Measurements from ENCODE around the gene OR56A1.
A peak's percentile ranks its signal among the peaks of the same experiment; 100 is the strongest.
"Not testable (repeated sequence)": the region's sequence is repeated elsewhere in the genome, so short reads cannot be mapped to it uniquely, and the experiment has no call there.

The OR56A1 gene, protein sequence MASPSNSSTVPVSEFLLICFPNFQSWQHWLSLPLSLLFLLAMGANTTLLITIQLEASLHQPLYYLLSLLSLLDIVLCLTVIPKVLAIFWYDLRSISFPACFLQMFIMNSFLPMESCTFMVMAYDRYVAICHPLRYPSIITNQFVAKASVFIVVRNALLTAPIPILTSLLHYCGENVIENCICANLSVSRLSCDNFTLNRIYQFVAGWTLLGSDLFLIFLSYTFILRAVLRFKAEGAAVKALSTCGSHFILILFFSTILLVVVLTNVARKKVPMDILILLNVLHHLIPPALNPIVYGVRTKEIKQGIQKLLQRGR

GRCh38 chr11:6030708-6031405 is at the start of gene OR56A1:
Gene OR56A1 (minus strand): TSS chr11:6030758. CDS start chr11:6027692, 3,066 bp downstream.
- no peak for DNase-seq (ENCODE audit: low read depth)

- no peak for DNase-seq (ENCODE audit: low read depth)
Observed at GRCh38 chr11:6079463-6079862, 48.9 kb upstream of the OR56A1 start.

- no peak for DNase-seq (ENCODE audit: low read depth)
Observed at GRCh38 chr11:6077723-6078122, 47.2 kb upstream of the OR56A1 start.

GRCh38 chr11:6076443-6076842 is 45.9 kb upstream of the OR56A1 start:
- not testable (repeated sequence) for DNase-seq (ENCODE audit: low read depth)

DNA sequence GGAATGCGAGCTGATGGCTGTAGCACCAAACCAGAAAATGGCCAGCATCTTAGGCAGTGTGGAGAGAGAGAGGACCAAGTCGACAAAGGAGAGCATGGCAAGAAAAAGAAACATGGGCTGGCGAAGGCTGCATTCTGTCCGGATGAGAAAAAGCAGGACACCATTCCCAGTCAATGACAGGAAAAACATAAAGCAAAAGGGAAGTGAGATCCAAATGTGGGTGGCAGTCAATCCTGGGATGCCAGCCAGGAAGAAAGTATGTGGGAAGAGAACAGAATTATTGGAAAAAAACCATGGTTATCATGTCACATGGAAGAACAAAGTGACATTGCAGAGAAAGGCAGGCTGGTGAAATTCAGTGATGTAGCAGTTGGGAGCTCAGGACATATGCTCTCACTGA is 36.9 kb upstream of the OR56A1 start:
- no peak for DNase-seq (ENCODE audit: low read depth)

DNA sequence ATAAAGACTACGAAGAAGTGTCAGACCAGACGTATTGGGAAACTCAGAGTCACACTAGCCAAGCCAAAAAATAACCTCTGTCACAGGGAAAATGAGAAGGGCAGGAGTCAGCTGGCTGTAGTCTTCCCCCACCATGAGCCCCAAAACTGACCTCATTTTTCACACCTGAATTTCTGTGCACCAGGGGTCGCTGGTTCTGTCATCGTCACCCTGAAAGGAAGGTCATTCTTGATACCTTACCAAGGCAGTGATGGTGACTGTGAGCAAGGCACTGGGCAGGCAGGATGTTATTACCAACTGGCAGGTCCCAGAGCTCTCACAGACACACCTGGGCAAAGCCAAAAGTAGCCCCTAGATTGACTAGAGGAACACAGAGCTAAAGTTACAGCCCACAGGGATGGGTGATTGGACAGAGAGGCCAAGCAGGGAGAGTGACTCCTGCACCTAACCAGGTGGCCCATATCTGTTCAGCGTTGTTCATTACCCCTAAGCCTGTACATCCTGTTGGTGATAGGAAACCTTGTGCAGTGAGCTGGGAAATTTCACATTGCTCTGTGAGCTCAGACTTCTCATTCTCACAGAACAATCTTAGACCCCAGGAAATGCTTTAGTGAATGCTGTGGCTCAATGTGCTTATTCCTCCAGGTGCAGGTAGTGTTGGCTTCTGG is 32.3 kb upstream of the OR56A1 start:
- DNase-seq (ENCODE audit: low read depth) = no peak

- DNase-seq (ENCODE audit: low read depth) = no peak
Observed at GRCh38 chr11:6061475-6061874, 30.9 kb upstream of the OR56A1 start.

GRCh38 chr11:6057452-6057851 is 26.9 kb upstream of the OR56A1 start:
- DNase-seq (ENCODE audit: low read depth) = no peak

DNA sequence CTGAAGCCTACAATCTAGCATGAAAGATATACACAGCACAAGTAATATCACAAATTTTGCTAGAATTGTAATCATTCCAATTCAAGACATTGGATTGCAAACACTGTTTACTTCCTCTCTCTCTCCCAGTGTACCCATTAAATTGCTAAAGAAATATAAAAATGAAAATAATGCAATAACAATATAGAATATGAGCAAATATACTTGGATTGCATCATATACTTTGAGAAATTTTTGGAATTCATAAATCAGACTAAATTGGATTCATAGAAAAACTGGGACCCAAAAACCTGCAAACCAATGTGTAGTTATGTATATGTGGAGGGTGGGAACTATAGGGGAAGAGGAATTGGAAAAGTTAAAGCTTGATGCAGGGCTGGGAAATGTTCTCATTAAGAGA is 25.0 kb upstream of the OR56A1 start:
- DNase-seq (ENCODE audit: low read depth) = no peak

GRCh38 chr11:6052374-6052773 is 21.8 kb upstream of the OR56A1 start:
- no peak for DNase-seq (ENCODE audit: low read depth)

- no peak for DNase-seq (ENCODE audit: low read depth)
Observed at GRCh38 chr11:6040874-6041273, 10.3 kb upstream of the OR56A1 start.

DNA sequence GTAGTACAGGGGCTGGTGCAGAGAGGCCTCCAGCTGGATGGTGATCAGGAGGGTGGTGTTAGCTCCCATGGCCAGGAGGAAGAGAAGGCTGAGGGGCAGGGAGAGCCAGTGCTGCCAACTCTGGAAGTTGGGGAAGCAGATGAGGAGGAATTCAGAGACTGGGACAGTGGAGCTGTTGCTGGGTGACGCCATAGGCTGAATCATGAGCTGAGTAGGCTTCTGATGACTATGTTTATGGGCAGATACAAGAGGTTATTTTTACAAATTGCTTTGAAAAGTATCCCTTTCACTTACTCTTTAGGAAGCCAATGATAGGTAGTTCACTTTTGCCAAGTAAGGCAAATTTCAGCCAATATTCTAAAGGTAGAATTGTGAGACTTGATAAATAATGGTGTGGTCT is 3.1 kb downstream of the OR56A1 start:
- DNase-seq (ENCODE audit: low read depth) = no peak

DNA sequence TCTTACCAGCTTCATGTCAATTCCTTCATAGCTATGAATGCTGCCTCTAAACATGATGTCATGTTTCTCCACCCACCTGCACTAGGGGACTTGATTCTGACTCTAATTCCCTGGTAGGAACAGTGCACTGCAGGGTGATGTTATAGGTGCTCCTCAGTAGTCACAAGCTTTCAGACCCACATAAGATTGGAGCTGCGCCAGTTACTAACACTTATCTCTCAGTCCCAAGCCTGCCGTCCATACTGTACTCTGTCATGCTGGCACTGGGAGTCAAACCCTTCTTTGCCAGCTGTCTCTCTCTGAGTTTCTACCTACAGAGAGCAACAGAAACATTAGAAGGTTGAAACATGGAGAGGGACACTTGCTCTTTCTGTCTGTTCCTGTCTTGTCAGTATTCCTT is 5.5 kb downstream of the OR56A1 start:
- DNase-seq (ENCODE audit: low read depth) = no peak

DNA sequence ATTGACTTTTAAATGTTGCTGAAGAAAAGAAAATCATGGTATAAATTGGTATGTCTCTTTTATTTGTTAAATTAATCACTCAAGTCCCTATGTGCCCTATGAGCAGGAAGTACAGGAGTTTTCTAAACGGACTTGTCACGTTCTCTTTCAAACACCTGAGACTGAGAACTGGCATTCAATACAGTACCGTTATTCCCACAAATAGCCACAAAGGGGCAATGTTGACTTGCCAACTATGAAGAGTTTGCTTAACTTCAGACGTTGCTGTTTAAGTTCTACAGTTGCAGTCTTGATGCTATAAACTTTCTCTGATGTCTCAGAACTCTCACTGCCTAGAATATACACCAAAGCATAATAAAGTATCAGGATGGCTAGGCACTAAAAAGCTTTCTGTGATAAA is 7.6 kb downstream of the OR56A1 start:
- peak; percentile 22 for DNase-seq (ENCODE audit: low read depth)

DNA sequence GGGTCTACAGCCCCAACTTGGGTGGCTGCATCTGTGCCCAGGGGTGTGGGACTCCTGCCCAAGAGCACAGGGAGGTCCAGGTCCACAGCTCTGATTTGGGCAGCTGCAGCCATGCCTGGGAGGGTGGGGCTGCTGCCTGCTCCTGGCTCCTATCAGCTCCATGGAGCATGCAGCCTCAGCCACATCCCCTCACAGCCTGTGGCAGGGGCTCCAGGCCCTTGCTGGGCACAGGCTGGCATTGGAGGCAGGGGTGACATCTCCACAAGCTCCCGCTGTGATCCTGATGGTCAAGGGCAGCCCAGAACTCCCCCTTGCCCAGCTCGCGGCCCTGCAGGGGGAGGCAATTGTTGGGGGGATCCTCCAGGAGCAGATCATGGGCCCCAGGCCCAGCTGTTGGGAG is 17.5 kb downstream of the OR56A1 start:
- DNase-seq (ENCODE audit: low read depth) = no peak

- DNase-seq (ENCODE audit: low read depth) = no peak
Observed at GRCh38 chr11:6012035-6012668, 18.4 kb downstream of the OR56A1 start.

DNA sequence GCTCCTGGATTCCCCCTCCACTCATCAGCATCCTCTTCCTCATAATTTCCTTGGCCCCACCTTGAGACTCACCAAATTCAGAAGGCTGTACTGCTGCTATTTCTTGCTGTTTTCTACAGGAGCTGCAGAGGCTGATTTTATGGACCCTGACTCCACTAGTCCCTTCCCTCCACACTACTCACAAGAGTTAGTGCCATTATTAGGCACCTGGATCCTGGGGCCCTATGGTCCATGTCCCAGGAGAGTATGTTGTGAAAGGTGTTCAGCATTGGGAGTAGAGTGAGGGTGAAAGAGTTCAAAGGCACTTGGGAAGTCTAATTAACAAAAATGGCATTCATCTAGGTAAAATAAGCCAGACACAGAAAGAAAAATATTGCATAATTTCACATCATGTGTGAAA is 23.7 kb downstream of the OR56A1 start, which contains the start of gene OR56A4:
Gene OR56A4 (minus strand): TSS at position 101 of the 400 bp plus-strand sequence. CDS start 3,954 bp downstream, outside the sequence.
- no peak for DNase-seq (ENCODE audit: low read depth)

GRCh38 chr11:6006395-6006794 is 24.2 kb downstream of the OR56A1 start:
- no peak for DNase-seq (ENCODE audit: low read depth)

DNA sequence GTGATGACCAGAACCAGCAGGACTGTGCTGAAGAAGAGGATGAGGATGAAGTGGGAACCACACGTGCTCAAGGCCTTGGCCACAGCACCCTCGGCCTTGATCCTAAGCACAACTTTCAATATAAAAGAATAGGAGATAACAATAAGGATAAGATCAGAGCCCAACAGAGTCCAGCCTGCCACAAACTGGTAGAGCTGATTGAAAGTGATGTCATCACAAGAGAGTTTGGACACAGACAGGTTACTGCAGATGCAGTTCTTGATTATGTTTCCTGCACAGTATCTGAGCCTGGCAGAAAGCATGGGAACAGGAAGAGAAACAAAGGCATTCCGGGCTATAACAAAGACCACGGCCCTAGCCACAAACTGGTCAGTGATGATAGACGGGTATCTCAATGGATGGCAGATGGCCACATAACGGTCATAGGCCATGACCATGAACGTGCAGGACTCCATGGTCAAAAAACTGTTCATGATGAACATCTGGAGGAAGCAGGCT is 28.3 kb downstream of the OR56A1 start:
- no peak for DNase-seq (ENCODE audit: low read depth)

DNA sequence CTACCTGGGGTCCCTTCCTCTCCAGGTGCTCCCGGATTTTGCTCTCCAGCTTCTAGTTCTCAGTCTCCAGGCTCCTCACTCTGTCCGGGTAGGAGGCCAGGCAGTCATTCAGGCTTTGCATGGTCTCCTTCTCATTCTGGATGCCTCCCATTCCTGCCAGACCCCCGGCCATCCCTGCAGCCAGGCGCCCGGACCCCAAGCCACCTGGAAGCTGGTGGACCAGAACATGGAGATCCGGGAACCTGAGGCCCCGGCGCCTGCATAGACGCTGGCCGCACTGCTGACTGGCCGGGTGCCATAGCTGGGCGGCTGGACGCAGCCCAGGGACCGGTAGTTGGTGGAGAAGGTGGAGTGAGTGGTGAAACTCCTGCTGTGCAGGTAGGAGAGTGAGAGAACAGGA is 35.8 kb downstream of the OR56A1 start:
- no peak for DNase-seq (ENCODE audit: low read depth)

- no peak for DNase-seq (ENCODE audit: low read depth)
Observed at GRCh38 chr11:5992604-5993251, 37.8 kb downstream of the OR56A1 start.

DNA sequence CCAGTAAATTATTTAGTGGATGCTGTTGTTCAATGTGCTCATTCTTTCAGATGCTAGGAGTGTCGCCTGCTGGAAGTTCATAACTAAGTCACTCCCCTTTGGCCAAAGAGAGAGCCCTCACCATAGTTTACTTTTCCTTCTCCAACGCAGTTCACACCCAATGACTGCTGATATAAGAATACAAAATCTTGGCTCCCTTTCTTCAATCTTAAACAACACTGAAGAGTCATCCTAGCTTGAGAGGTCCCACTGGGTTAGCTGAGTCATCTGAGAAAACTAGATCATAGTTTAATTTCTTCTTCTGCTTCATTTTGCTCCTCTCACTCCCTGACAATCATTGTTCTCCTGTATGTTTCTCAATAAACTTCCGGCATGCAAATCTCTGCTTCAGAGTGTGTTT is 38.4 kb downstream of the OR56A1 start:
- DNase-seq (ENCODE audit: low read depth) = peak; percentile 30

All from stromal cell of bone marrow (primary cell).